HEK293 (cell line): ENCODE results near the gene DAGLA.

Source experiments
- RBAK ChIP-seq: fragments of 450-650 bp; formaldehyde crosslinking; IDR thresholded peaks from 2 replicates; pipeline ENCODE4 v1.5.1; 2016; ENCODE audit warnings: missing biosample characterization, missing genetic modification characterization
- ZNF274 ChIP-seq, 2 experiments: fragments of 200-500 bp in 1 of 2; fragments of 450-650 bp in 1 of 2; sonication (Bioruptor generic) in 1 of 2; formaldehyde crosslinking in 1 of 2; IDR thresholded peaks; 2 replicates each; pipeline versions ENCODE4 v1.5.1 to v1.6.1; 2014 to 2016; ENCODE audit warnings: borderline replicate concordance in 1 of 2, inconsistent platforms in 1 of 2, low read length in 1 of 2, missing biosample characterization in 1 of 2, missing genetic modification characterization in 1 of 2
- ZNF433 ChIP-seq: fragments of 450-650 bp; formaldehyde crosslinking; IDR thresholded peaks from 2 replicates; pipeline ENCODE4 v1.5.1; 2016; ENCODE audit warnings: missing biosample characterization, missing genetic modification characterization, low read depth
- ZNF449 ChIP-seq: fragments of 450-650 bp; formaldehyde crosslinking; IDR thresholded peaks from 2 replicates; pipeline ENCODE4 v1.5.1; 2017; ENCODE audit warnings: missing biosample characterization, mild to moderate bottlenecking, missing genetic modification characterization, moderate library complexity
- ZNF692 ChIP-seq: fragments of 450-650 bp; formaldehyde crosslinking; IDR thresholded peaks from 2 replicates; pipeline ENCODE4 v1.5.1; 2016; ENCODE audit warnings: missing biosample characterization, missing genetic modification characterization
- TF ChIP-seq, protein P1 (sequence below): fragments of 450-650 bp; formaldehyde crosslinking; IDR thresholded peaks from 2 replicates; pipeline ENCODE4 v1.5.1; 2016; ENCODE audit warnings: missing biosample characterization, missing genetic modification characterization

DNA sequence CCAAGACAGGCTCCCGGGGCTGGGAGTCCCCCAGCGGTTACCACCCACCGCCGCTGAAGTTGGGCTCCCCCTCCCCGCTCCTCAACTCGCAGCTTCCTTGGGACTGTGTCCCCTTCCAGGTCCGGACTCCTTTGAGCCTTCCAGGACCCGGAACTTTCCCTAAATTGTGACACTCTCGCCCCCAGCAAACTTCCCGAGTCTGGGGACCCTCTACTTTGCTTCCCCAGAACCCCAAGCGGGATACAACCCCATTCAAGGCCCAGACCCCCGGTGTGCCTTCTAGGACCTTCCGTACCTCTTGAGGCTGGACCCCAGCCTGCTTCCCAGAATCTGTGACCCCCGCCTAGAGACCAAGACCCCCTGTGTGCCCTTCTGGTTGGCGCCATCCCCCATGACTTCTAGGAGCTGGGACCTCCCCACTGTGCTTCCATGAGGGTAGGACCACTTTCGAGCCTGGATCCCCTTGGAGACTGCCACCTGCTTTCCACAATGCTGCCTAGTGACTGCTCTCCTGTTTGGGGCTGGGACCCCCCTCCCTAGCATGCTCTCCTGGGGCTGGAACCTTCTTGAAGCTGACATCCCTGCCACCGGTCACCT, 72.8 kb downstream of the DAGLA start:
- TF ChIP-seq, protein P1, sequence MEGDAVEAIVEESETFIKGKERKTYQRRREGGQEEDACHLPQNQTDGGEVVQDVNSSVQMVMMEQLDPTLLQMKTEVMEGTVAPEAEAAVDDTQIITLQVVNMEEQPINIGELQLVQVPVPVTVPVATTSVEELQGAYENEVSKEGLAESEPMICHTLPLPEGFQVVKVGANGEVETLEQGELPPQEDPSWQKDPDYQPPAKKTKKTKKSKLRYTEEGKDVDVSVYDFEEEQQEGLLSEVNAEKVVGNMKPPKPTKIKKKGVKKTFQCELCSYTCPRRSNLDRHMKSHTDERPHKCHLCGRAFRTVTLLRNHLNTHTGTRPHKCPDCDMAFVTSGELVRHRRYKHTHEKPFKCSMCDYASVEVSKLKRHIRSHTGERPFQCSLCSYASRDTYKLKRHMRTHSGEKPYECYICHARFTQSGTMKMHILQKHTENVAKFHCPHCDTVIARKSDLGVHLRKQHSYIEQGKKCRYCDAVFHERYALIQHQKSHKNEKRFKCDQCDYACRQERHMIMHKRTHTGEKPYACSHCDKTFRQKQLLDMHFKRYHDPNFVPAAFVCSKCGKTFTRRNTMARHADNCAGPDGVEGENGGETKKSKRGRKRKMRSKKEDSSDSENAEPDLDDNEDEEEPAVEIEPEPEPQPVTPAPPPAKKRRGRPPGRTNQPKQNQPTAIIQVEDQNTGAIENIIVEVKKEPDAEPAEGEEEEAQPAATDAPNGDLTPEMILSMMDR, result no peak
- TF ChIP-seq ZNF692 (tag by site-specific recombination) (no peak), ZNF449 (tag by site-specific recombination) (no peak), RBAK (tag by site-specific recombination) (no peak), ZNF433 (tag by site-specific recombination) (no peak), ZNF274 (IDR thresholded peaks at IDR 0.05; ENCODE audit: low read length) (no peak), ZNF274 (tag by site-specific recombination; IDR thresholded peaks at IDR 0.05; ENCODE audit: borderline replicate concordance) (no peak)
